Measurements from ENCODE around the gene FIG4. TPM values are rescaled to one million over a fixed set of nuclear protein-coding genes. Genes with fewer than 3 reads are reported as not detected.

Gene FIG4
- total RNA-seq, 1 experiment from 2014 or later = 10.9 TPM

- CTCF ChIA-PET = no interaction called here
- no peak for DNase-seq (ENCODE audit: low spot score)
- BruUV-seq (replicated peaks) = no TSS peak
- Histone ChIP-seq H3K4me3 (ENCODE audit: low read depth, low read length, poor library complexity, severe bottlenecking) (no peak overlapping the region), H3K27me3 (replicated peaks; ENCODE audit: insufficient read depth, low read depth, low read length, poor library complexity) (no peaks in the 10 kb centered on the region), H3K27ac (ENCODE audit: low read depth, low read length, poor library complexity, severe bottlenecking) (no peak overlapping the region), H3K4me1 (ENCODE audit: insufficient read depth, low read length, poor library complexity, severe bottlenecking) (peaks cover 12% of the 10 kb centered on the region), H3K9me3 (ENCODE audit: low read depth, low read length, poor library complexity, severe bottlenecking) (no peaks in the 10 kb centered on the region), H3K36me3 (ENCODE audit: insufficient read depth, low read length, poor library complexity, severe bottlenecking) (no peaks in the 10 kb centered on the region)
- TF ChIP-seq EZH2 (IDR thresholded peaks at IDR 0.05; ENCODE audit: borderline replicate concordance, low read depth, low read length, poor library complexity, severe bottlenecking) (no peak), CTCF (conservative IDR thresholded peaks at IDR 0.05; ENCODE audit: low read depth, low read length) (no peak)
- POLR2A ChIA-PET (ENCODE audit: low non-redundant PET) = no interaction called here
- intact Hi-C loops (cut with micrococcal nuclease; ENCODE audit: unreplicated experiment) = no loop called here
These were observed 2.0 kb downstream of the FIG4 start for GRCh38 chr6:109693111-109693510.

- intact Hi-C loops (cut with micrococcal nuclease; ENCODE audit: unreplicated experiment) = no loop called here
- POLR2A ChIA-PET (ENCODE audit: low non-redundant PET) = no interaction called here
- BruUV-seq (replicated peaks) = no TSS peak
- Histone ChIP-seq H3K4me1 (ENCODE audit: insufficient read depth, low read length, poor library complexity, severe bottlenecking) (peaks cover 6% of the 10 kb centered on the region), H3K4me3 (ENCODE audit: low read depth, low read length, poor library complexity, severe bottlenecking) (no peak overlapping the region), H3K27ac (ENCODE audit: low read depth, low read length, poor library complexity, severe bottlenecking) (no peak overlapping the region), H3K9me3 (ENCODE audit: low read depth, low read length, poor library complexity, severe bottlenecking) (no peaks in the 10 kb centered on the region), H3K27me3 (replicated peaks; ENCODE audit: insufficient read depth, low read depth, low read length, poor library complexity) (no peaks in the 10 kb centered on the region), H3K36me3 (ENCODE audit: insufficient read depth, low read length, poor library complexity, severe bottlenecking) (no peaks in the 10 kb centered on the region)
- no peak for DNase-seq (ENCODE audit: low spot score)
- CTCF ChIA-PET = interaction anchor here (0.6 kb wide), 1 partner anchor 10 kb away, joined by 3 read pairs; no protein-coding TSS in a partner anchor
- TF ChIP-seq EZH2 (IDR thresholded peaks at IDR 0.05; ENCODE audit: borderline replicate concordance, low read depth, low read length, poor library complexity, severe bottlenecking) (no peak), CTCF (conservative IDR thresholded peaks at IDR 0.05; ENCODE audit: low read depth, low read length) (peak; percentile 21; the same call in 1 of the 2 replicates)
These were observed 4.4 kb downstream of the FIG4 start for GRCh38 chr6:109695468-109695867.

- CTCF ChIA-PET = no interaction called here
- Histone ChIP-seq H3K4me3 (ENCODE audit: low read depth, low read length, poor library complexity, severe bottlenecking) (no peak overlapping the region), H3K27me3 (replicated peaks; ENCODE audit: insufficient read depth, low read depth, low read length, poor library complexity) (no peaks in the 10 kb centered on the region), H3K36me3 (ENCODE audit: insufficient read depth, low read length, poor library complexity, severe bottlenecking) (no peaks in the 10 kb centered on the region), H3K27ac (ENCODE audit: low read depth, low read length, poor library complexity, severe bottlenecking) (no peak overlapping the region), H3K9me3 (ENCODE audit: low read depth, low read length, poor library complexity, severe bottlenecking) (no peaks in the 10 kb centered on the region), H3K4me1 (ENCODE audit: insufficient read depth, low read length, poor library complexity, severe bottlenecking) (peaks cover 6% of the 10 kb centered on the region)
- DNase-seq (ENCODE audit: low spot score) = no peak
- intact Hi-C loops (cut with micrococcal nuclease; ENCODE audit: unreplicated experiment) = no loop called here
- TF ChIP-seq CTCF (conservative IDR thresholded peaks at IDR 0.05; ENCODE audit: low read depth, low read length) (no peak), EZH2 (IDR thresholded peaks at IDR 0.05; ENCODE audit: borderline replicate concordance, low read depth, low read length, poor library complexity, severe bottlenecking) (no peak)
- no TSS peak for BruUV-seq (replicated peaks)
- POLR2A ChIA-PET (ENCODE audit: low non-redundant PET) = interaction anchor here (0.6 kb wide), 1 partner anchor 1556 kb away, joined by 8 read pairs; no protein-coding TSS in a partner anchor
These were observed 5.3 kb downstream of the FIG4 start for GRCh38 chr6:109696355-109696754.

Data from A673 (cell line).